Putamen (tissue), 1 donor: ENCODE data around the gene KIRREL1.
A peak's percentile ranks its signal among the peaks of the same experiment; 100 is the strongest.
"Not testable (repeated sequence)": the region's sequence is repeated elsewhere in the genome, so short reads cannot be mapped to it uniquely, and the experiment has no call there.

Experiments
- DNase-seq: peaks from one replicate; pipeline ENCODE4 v3.0.0-alpha.2; 2016; ENCODE audit warnings: low spot score

The KIRREL1 gene

DNA sequence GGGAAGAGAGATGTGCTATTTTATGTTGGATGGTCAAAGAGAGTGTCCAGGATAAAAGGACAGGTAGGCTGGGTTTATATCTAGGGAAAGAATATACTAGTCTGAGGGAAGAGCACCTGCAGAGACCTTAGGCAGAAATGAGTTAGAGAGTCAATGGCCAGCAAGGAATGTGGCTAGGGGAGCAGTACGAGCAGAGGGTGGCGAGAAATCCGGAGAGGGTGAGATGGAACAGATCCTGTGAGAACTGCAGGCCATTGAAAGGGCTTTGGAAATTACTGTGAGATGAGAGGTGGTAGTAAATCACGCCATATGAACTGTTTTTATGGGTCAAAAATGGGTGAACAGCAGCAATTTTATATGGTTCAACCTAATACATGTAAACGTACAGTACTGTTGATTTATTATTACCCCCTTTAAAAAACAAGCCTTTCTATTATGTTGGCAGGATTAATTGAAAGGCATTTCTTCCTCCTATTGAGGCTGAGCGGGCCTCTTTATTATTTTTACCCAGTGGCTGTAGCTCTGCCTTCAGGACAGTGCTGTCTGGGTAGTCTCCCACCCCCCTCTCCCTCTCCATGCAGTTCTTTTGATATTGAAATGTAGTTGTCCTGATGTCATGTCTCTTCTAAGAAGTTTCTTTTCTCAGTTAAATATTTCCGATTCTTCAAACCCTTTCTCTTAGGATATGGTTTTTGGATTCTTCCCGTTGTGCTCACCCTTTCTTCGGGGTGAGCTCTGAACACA lies 112.1 kb downstream of the KIRREL1 start:
- DNase-seq: no peak

DNA sequence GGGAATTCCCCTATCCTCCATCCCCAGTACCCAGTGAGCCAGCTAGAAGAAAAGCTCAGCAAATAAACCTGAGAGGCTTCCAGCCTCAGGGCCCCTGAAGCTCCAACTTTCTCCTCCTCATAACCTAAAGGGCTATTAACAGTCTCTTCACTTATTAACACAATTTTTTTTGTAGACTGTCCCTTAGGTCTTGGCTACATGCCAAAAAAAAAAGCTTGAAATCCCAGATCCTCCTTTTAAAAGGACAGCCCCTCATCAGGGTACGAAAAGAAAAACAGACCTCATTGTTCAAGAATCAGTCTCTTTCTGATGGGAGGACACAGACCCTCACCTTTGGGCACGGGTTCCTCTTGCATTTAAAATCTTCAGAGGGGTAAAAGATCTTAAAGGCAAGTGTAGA lies 114.5 kb downstream of the KIRREL1 start:
- no peak for DNase-seq

DNA sequence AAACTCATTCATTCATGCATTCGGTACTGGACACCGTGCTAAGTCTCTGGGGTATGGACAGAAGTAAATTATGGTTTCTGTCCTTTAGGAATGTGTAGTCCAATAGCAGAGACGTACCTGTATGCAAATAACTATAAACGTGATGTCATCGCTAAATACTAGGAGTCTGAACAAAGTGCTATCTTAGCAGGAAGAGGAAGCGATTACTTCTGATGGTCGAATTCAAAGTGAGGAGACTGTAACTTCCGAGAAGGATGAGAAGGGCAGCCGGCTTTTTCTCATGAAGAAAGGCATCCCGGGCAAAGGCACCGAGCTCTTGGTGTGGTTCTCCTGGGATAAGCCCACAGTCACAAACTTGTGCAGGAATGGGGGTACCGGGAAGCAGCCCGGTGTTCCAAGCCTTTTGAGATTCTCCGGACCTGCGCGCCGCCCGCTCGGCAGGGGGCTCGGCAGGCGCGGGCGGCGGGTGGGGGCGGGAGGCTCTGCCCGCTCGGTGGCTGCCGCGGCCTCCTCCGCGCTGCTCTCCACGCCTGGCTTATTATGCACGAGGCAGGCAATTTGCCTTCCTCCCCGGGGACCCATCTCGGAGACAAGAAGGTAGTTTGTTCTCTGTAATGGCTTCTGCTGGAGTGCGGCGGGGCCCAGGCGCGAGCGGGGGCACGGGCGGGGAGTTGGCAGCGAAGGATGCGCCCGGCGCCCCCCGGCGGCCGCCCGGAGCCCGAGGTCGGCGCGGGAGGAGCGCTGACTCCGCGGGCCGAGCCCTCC lies 119.7 kb downstream of the KIRREL1 start:
- DNase-seq: no peak

DNA sequence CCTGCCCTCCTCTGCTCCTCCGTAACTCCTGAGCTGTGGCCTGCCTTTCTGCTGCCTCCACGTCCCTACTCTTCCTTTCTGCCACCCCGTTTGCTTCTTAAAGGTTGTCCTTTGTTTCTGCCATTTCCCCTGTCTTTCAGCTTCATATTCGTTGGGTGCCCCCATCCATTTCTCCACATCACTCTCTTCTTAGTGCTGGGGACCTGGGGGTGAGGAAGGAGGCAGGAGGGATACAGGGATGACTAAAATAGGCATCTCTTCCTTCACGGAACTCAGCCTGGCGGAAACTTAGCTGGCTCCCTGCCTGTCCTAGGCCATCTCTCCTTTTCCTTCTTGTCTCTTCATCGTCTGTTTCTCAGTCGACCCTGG lies 120.3 kb downstream of the KIRREL1 start:
- DNase-seq: no peak

DNA sequence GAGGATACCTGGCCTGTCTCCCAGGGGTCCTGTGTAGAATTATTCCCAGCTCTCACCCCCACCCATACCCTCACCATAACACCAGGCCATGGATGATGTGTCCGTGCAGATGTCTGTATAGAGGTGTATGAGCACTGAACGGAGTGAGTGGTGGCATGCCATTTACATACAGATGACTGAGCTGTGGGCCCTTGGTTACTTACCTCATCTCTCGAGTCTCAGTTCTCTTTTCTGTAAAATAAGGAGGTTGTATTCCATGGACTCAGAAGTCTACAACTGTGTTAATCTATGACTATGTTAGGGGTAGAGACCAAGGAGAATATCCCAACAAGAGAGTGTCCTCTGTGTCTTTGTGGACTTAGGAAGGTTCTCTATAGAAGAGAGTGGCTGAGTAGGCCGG lies 121.7 kb downstream of the KIRREL1 start:
- no peak for DNase-seq

DNA sequence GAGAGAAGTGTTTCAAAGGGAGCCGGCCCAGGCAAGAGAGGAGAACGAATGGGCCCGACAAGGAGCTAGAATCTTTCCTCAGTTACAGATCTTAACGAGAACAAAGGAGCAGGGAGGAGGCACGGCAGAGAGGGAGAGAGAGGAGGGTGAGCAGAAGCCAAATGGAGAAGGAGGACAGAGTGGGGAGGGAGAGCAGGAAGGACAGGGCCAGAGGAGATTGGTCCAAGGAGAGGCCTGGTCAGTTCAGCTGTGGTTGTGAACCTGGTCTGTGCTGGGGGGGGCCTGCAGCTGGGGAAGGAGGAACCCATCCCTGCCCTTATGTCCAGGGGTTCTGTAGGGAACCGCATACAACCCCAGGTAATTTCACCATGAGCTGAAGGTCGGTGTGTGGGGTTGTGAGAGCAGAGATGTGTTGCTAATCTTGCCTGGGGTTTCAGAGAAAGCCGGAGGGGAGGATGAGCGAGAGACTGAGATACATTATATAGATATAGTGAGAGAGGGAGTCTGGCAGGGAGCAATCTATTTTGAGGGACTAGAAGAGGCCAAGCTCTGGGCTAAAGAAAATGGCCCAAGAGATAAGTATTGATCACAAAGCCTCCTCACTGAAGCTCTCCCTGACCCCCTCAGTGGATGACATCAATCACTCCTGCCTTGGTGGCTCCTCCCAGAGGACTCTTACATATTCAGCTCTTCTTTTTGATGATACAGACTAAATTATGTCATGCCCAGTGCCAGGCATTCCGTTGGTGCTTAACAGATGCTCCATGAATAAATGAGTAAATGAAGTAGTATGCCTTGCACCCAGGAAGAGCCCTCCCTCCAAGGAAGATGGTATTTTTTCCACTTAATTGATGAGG lies 123.1 kb downstream of the KIRREL1 start:
- no peak for DNase-seq

DNA sequence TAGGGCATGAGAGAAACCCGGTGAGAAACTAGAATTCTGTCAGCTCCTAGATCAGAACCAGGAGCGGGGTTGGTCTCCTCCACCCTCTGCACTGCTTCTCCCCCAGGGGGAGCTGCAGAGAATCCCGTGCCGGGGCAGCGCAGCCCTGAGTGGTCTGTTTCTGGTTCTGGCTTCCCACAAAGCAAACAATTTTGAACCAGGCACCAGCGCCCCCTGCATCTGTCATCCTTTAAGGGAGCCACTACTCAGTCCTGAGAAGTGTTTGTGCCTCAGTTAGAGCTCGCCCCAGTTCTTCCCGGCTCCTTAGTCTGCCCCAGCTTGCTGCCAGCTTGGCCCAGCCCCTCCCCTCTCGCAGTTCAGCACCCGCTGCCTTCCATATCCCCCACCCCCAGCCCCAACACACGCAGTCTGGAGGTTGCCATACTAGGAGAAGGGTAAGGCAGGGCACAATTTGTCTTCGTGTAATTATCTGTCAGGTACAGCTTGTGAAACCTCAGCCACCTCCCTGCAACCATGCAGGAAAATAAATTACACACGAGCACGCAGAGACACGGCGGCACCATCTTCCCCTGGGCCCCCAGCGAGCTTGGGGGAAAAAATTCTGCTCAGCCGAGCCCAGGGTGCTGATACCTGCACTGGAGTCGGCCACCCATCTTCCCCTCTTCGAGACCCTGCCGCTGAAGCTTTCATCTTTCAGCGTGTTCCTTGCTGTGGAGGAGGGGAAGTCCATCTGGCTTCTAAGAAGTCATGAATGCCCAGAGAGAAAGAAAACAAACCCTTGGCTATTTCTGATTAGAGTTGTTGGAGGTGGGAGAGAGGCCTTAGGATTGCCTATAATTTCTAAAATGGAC lies 124.6 kb downstream of the KIRREL1 start:
- DNase-seq: peak; percentile 22

DNA sequence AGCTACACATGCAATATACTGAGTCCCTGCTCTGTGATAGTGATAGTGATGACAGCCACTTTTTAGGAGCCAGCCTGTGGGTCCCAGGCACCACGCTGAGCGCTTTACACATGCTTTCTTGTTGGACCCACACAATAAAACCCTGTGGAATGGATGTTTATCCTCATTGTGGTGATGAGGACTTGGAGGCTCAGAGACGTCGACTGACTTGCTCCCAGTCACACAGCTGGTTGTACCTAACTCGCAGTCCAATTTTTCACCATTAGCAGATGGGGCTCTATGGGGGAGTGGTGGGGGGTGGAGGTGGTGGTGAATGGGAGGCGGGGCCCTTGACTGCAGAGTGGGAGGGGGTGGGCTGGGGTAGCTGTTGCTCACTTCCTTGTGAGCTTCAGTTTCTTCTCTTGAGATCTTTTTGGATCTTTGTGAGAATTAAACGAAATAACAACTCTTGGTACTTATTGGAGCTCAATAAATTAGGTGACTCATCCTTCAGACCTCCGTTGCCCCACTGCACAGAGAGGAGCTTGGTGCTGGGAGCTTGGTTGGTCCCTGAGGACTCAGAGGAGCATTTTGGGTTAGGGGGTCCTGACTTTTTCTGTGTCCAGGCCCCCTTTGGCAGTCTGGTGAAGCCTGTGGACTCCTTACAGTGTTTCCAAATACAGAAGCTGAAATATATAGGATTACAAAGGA lies 125.4 kb downstream of the KIRREL1 start:
- no peak for DNase-seq

DNA sequence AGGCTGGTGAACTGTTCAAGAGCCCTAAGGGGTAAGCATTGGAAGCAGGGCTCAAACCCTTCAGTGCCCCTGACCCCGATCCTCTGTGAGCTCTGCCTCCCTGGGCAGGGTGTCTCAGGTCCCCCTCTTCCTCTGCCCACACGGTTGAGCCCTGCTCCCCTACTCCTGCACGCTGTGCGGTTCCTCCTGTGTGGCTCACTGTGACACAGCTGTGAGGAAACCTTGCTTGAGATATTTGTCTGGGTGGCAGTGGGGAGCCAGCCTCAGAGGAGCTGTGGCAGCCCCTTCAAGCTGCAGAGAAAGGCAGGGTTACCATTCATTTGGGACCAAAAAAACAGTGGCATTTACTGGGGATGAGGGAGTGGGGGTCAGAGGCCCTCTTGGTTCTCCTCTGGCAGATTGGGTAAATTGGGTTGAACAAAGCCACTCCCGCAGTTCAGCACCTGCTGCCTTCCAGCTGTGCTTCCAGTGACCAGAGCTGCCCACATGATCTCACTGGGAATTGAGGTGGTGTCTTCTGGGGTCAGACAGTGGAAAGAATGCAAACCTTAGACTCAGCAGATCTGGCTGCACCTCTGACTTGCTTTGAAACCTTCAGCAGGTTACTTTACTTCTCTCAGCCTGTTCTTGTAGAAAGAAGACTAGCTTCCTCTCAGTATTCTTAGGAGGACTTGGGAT lies 126.7 kb downstream of the KIRREL1 start:
- DNase-seq: no peak

DNA sequence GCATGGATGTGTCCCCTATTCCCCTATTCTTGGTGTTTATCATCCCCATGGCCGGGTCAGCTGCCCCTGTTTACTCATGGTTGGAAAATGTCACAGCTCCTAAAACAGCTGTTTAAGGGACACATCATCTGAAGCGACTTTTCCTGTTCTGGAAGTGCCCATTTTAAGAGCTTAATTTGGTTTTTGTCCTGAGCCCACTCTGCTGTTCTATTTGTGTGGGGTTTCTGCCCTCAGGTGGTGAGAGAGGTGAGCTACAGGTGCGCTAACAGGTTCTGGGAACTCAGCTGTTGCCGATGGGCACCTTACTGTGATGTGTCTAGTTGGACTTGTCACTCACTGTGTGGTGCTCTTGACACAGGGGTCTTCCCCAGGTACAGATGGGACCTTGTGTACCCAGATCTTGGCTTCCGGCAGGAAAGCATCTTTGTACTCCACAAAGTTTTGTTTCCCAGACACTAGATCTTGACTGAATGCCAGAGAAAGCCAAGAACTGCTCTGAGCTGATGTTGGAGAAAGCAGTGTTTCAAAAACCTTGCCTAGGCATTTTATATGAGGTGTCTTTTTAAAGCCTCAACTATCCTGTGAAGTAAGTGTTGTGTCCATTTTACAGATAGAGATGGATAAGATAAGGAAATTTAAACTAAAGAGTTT lies 128.3 kb downstream of the KIRREL1 start:
- no peak for DNase-seq

DNA sequence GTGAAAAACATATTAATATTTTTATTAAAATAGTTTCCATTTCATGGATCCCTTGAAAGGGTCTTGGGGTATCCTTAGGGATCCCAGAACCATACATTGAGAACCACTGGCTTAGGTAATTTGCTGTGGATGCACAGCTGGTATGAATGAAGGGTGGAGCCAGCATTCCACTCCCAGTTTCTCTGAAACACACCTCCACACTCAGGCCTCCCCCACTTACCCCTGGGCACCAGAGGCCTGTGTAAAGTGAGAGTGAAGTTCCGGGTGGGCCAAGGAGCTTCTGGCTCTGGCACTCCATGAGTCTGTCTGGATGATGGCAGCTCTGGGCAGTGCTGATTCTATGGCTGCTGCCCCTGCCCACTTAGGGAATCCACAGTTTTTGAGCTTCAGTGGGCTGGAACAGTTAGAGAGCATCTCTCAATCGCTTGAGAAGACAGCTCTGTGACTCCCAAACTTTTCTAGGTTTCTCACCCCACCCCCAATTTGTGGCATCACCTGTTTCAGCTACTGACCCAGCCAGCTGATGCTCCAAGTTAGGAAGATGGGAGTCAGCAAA lies 129.5 kb downstream of the KIRREL1 start:
- DNase-seq: no peak

DNA sequence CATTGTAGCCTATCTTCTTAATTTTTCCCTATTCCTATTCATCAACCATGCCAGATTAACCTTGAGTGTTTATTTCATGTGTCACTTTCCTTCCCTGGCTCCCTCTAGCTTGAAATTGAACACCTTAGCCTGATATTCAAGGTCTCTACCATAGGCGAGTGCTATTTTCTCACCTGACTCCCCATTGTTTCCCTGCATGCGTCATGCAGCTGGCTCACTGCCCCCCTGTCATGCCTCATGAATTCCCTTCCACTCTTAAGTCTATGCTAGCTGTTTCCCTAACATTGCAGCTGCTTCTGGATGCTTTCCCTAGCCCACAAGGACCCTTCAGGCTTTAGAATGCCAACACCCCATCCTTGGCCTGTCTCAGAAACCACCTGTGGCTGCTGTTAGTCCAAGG lies 130.6 kb downstream of the KIRREL1 start:
- DNase-seq: no peak

DNA sequence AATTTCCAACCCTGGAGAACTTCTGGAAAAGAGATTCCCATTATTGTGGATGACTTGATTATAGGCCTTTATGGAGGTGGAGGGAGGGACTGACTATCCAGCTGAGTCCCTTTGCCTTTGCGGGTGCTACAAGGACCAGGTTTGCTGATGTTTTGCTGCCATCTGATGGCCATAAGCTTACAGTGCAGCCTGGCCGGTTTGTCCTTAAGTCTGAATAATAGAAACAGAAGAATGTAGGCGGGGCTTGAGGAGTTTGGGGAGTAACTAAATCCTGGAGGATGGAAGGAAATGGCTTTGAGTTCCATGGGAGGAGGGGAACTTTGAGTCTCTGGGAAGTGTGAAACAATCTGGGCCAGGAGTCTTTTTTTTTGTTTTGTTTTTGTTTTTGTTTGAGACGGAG lies 131.6 kb downstream of the KIRREL1 start:
- peak; percentile 82 for DNase-seq

DNA sequence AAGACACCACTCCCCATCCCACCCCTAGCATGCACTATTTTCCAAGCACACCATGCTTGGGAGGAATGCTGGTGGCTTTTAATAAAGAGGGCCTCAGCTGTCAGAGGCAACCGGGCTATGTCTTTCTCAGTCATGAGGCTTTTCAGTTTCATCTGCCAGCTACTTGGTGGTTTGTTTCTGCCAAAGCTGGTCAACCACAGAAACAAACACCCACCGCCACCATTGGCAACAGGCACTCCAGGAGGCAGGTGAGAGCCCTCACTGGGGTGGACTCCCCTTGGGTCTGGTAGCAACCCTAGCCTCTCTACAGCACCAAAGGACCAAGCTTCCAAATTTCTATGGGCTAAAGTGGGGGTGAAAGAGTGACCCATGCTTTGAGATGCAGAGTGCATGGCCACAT lies 133.0 kb downstream of the KIRREL1 start:
- DNase-seq: no peak

DNA sequence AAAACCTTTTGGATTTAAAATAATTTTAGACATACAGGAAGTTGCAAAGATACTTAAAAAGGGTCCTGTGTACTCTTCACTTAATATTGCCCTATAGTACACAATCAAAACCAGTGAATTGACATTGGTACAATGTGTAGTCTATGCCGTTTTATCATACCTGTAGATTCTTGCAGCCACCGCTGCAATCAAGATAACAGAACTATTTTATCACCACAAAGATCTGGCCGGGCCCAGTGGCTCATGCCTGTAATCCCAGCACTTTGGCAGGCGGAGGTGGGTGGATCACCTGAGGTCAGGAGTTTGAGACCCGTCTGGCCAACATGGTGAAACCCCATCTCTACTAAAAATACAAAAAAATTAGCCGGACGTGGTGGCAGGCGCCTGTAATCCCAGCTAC lies 135.1 kb downstream of the KIRREL1 start:
- not testable (repeated sequence) for DNase-seq

DNA sequence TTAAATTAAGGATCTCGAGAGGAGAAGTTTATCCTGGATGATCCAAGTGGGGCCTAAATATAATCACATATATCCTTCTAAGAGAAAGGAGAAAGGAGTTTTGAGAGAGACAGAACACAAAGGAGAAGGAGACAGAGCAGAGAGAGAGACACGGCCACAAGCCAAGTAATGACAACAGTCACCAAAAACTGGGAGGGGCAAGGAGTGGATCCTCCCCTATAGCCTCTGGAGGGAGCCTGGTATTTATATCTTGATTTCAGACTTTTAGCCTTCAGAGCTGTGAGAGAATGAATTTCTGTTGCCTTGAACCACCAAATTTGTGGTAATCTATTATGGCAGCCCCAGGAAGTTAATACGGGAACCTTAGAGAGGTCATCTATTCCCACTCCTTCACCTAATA lies 137.8 kb downstream of the KIRREL1 start:
- no peak for DNase-seq

DNA sequence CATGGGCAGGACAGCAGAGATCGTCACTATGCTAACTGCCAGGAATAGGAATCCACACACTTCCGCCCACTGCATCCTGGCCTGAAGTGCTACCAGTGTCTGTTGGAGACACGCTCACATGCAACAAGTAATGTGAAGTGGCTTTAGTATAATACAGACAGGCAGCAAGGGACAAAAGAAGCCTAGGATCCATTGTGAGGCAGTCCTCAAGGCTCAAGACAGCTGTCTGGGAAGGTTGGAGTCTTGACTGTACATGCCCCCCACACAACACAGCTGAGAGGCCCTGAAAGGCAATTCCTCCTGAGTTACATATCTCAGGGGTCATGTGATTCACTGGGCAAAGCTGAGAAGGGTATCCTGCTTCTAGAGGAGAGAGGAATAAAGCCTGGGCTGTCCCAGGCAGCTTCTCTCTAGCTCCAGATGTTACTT lies 147.3 kb downstream of the KIRREL1 start:
- no peak for DNase-seq

DNA sequence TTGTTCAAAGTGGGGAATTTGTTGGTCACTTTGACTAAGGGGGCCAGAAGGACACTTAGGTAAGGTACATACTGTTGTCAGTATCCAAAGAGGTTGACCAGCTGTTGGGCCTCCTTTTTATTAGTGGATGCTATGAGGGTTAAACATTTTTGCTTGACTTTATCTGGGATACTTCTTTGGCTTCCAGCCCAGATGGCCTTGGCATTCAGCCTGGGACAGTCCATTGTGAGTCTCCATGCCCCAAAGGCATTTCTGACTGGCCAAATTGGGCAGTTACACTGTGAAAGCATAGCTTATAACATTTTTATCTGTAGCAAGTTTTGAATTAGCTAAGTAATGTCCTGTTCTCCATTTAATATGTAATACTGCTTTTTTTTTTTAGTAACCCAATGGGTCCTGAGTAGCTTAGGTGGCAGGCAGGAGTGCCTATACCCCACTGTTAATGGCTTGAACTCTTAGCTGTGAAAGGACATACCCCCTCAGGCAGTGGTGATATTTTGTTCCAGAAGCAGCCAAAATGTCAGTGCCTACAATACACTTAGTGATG lies 151.8 kb downstream of the KIRREL1 start:
- DNase-seq: no peak

DNA sequence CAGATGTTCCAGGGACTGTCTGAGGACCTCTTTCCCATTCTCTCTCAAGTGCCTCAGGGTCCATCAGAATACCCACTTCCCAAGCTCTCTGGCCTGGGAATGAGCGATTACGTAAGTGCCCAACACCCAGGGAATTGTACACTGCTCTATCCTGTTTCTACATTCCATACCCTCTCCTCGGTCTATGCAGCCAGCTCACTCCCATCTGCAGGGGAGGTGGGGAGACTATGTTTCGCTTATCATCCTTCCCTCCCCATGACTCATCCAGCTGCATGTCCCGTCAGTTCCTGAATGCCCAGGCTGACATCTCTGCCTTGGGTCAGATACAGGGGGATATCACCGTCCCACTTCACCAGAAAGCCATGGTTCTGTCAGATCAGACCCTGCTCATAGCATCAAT lies 152.7 kb downstream of the KIRREL1 start:
- DNase-seq: no peak
